ENCODE data around the gene ZBTB47. TPM values are rescaled to one million over a fixed set of nuclear protein-coding genes. Genes with fewer than 3 reads are reported as not detected.

The ZBTB47 gene
- total RNA-seq, 2 experiments from 2014 or later, result 0.21 to 0.22 TPM

DNA sequence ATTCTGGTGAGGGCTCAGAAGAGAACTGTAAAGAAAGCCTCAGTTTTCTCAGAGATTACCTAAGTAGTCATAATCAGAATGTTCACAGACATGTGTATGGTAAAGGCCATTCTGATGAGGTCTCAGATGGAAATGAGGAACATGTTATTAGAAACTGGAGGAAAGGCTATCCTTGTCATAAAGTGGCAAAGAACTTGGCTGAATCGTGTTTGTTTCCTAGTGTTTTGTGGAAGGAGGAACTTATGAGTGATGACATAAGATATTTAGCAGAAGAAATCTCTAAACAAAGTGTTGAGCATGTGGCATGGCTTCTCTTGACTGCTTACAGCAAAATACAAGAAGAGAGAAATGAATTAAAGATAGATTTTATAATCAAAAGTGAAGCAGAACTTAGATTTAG is 19.0 kb downstream of the ZBTB47 start:
- peaks cover 8% of the 10 kb centered on the region for H3K27me3 Mint-ChIP-seq
- ChIA-PET POLR2A (no interaction called here), CTCF (no interaction called here)
- no peak for DNase-seq
- peaks cover 8% of the 10 kb centered on the region for H3K9me3 Mint-ChIP-seq
- no peaks in the 10 kb centered on the region for H3K4me1 Mint-ChIP-seq
- no peaks in the 10 kb centered on the region for H3K36me3 Mint-ChIP-seq (ENCODE audit: low read depth)
- no peak overlapping the region for H3K4me3 Mint-ChIP-seq
- H3K27ac Mint-ChIP-seq, result no peak overlapping the region

DNA sequence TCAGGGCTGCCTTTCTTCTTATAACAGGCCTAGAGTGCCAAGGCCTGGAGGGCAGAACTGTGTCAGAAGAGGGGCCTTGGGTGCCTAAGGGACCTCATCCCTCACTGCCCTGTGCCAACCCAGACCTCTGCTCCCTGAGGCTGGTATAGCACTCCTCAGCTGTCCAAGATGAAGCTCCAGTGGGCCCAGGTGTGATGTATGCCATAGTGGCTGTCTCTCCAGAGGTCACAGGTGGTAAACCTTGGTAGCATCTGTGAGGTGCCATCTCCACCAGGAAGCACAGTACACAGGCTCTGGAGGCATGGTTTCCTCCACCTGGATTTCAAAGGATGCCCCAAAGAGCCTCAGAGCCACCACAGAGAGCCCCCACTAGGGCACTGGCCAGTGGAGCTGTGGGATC is 19.6 kb downstream of the ZBTB47 start:
- DNase-seq, result no peak
- H3K9me3 Mint-ChIP-seq, result peaks cover 14% of the 10 kb centered on the region
- CTCF ChIA-PET, result no interaction called here

GRCh38 chr3:42674146-42674545 is 20.6 kb downstream of the ZBTB47 start:
- CTCF ChIA-PET, result no interaction called here
- DNase-seq, result no peak
- H3K9me3 Mint-ChIP-seq, result peaks cover 14% of the 10 kb centered on the region
- H3K4me1 Mint-ChIP-seq, result no peaks in the 10 kb centered on the region
- H3K27me3 Mint-ChIP-seq, result peaks cover 8% of the 10 kb centered on the region
- H3K4me3 Mint-ChIP-seq, result no peak overlapping the region
- H3K27ac Mint-ChIP-seq, result no peak overlapping the region
- no peaks in the 10 kb centered on the region for H3K36me3 Mint-ChIP-seq (ENCODE audit: low read depth)
- POLR2A ChIA-PET, result no interaction called here

More for the DNA sequence above, 19.6 kb downstream of the ZBTB47 start:
- no peak overlapping the region for H3K4me3 Mint-ChIP-seq
- peaks cover 8% of the 10 kb centered on the region for H3K27me3 Mint-ChIP-seq
- H3K27ac Mint-ChIP-seq, result no peak overlapping the region
- H3K36me3 Mint-ChIP-seq (ENCODE audit: low read depth), result no peaks in the 10 kb centered on the region
- POLR2A ChIA-PET, result no interaction called here
- no peaks in the 10 kb centered on the region for H3K4me1 Mint-ChIP-seq

DNA sequence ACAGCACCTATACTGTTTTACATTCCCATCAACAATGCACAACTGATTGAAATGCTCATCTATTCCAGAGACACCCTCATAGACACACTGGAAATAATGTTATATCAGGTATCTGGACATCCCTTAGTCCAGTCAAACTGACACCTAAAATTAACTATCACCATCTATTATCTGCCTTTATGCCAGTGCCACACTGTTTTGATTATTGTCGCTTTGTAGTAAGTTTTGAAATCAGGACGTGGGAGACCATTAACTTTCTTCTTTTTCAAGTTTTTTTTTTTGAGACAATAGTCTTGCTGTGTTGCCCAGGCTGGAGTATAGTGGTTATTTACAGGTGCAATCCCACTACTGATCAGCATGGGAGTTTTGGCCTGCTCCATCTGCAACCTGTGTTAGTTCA is 22.4 kb downstream of the ZBTB47 start:
- Mint-ChIP-seq H3K27me3 (peaks cover 10% of the 10 kb centered on the region), H3K4me1 (no peaks in the 10 kb centered on the region), H3K36me3 (ENCODE audit: low read depth) (no peaks in the 10 kb centered on the region), H3K27ac (no peak overlapping the region), H3K4me3 (no peak overlapping the region), H3K9me3 (peaks cover 14% of the 10 kb centered on the region)
- ChIA-PET CTCF (no interaction called here), POLR2A (no interaction called here)
- no peak for DNase-seq

DNA sequence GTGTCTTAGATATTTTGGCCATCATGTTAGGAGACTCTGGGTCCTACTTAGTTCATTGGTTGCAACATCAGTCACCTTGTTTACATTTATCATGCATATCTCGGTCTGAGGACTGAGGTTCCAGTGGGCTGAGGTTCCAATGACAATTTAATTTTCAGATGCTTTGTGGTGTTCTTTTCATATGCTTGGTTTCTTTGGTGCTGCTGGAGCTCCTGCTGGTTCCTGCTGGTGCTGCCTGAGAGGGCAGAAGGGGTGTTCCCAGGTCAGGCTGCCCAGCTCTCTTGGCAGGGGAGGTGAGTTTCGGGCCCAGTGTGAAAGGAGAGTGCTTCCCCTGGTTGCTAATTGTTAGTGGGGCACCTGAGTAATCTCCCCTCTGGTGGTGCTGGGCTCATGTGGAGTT is 24.9 kb downstream of the ZBTB47 start:
- Mint-ChIP-seq H3K36me3 (ENCODE audit: low read depth) (no peaks in the 10 kb centered on the region), H3K4me1 (no peaks in the 10 kb centered on the region), H3K27ac (no peak overlapping the region), H3K27me3 (peaks cover 15% of the 10 kb centered on the region), H3K4me3 (no peak overlapping the region), H3K9me3 (peaks cover 14% of the 10 kb centered on the region)
- DNase-seq, result no peak
- POLR2A ChIA-PET, result no interaction called here
- CTCF ChIA-PET, result no interaction called here

GRCh38 chr3:42680271-42680670 is 26.8 kb downstream of the ZBTB47 start:
- peaks cover 14% of the 10 kb centered on the region for H3K9me3 Mint-ChIP-seq
- no peak overlapping the region for H3K4me3 Mint-ChIP-seq
- CTCF ChIA-PET, result no interaction called here
- H3K27ac Mint-ChIP-seq, result no peak overlapping the region
- no peak for DNase-seq
- no peaks in the 10 kb centered on the region for H3K36me3 Mint-ChIP-seq (ENCODE audit: low read depth)
- POLR2A ChIA-PET, result no interaction called here
- peaks cover 6% of the 10 kb centered on the region for H3K27me3 Mint-ChIP-seq
- H3K4me1 Mint-ChIP-seq, result no peaks in the 10 kb centered on the region

DNA sequence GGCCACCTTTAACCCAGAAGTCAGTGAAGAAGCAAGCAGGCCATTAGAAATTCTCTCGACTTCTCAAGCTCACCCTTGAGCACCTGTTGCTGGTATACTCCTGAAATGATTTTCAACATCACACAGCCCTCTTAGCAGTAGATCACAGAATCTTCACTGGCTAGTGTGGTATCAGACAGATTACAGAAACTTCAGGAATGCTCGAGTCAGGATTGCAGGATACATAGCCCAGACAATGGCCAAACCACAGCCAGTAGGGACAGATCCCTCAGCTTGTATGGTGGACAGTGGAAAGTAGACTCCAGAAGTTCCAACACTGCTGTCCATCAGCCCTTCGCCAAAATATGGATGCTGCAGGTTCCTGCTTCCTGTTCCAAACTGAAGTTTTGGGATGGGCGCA is 27.3 kb downstream of the ZBTB47 start:
- Mint-ChIP-seq H3K36me3 (ENCODE audit: low read depth) (no peaks in the 10 kb centered on the region), H3K4me3 (no peak overlapping the region), H3K9me3 (peaks cover 13% of the 10 kb centered on the region), H3K27me3 (peaks cover 9% of the 10 kb centered on the region), H3K4me1 (peaks cover under 1% of the 10 kb centered on the region), H3K27ac (no peak overlapping the region)
- DNase-seq, result no peak
- ChIA-PET POLR2A (no interaction called here), CTCF (no interaction called here)

GRCh38 chr3:42681361-42682038 is 28.0 kb downstream of the ZBTB47 start:
- no peak overlapping the region for H3K4me3 Mint-ChIP-seq
- H3K36me3 Mint-ChIP-seq (ENCODE audit: low read depth), result no peaks in the 10 kb centered on the region
- ChIA-PET POLR2A (no interaction called here), CTCF (no interaction called here)
- no peak for DNase-seq
- H3K27ac Mint-ChIP-seq, result no peak overlapping the region
- H3K4me1 Mint-ChIP-seq, result peaks cover 2% of the 10 kb centered on the region
- H3K9me3 Mint-ChIP-seq, result peaks cover 9% of the 10 kb centered on the region
- H3K27me3 Mint-ChIP-seq, result peaks cover 11% of the 10 kb centered on the region

GRCh38 chr3:42682301-42683070 is 29.0 kb downstream of the ZBTB47 start:
- peaks cover 6% of the 10 kb centered on the region for H3K9me3 Mint-ChIP-seq
- peaks cover 2% of the 10 kb centered on the region for H3K4me1 Mint-ChIP-seq
- DNase-seq, result no peak
- ChIA-PET POLR2A (no interaction called here), CTCF (interaction anchor here (0.6 kb wide), 1 partner anchor 216 kb away, joined by 3 read pairs; no protein-coding TSS in a partner anchor)
- no peaks in the 10 kb centered on the region for H3K36me3 Mint-ChIP-seq (ENCODE audit: low read depth)
- no peak overlapping the region for H3K27ac Mint-ChIP-seq
- peaks cover 17% of the 10 kb centered on the region for H3K27me3 Mint-ChIP-seq
- no peak overlapping the region for H3K4me3 Mint-ChIP-seq

DNA sequence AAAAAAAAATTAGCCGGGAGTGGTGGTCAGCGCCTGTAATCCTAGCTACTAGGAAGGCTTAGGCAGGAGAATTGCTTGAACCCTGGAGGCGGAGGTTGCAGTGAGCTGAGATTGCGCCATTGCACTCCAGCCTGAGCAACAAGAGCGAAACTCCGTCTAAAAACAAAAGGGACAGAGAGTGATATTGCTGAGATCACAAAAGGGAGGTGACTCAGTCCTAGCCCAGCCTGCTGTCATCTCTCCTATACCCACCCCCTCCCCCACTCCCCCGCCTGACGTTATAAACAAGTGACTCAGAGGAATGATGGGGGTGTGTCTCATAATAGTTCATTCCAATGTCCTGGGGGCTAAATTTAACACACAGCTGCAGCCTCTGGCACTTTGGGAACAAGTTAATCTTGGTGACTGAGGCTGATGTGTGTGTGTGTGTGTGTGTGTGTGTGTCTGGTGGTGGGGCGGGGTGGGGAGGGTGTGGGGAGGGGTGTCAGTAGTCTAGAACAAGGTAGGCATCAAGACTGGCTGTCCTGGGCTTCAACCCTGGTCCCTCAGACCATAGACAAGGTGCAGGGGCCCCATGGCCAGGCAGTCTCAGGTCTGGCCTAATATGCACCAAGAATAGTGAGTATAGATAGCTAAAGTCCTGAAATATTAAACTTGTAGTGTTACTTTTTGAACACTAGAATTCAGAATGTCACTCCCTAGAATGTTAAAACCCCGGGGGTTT is 30.5 kb downstream of the ZBTB47 start:
- peaks cover 2% of the 10 kb centered on the region for H3K4me1 Mint-ChIP-seq
- no peaks in the 10 kb centered on the region for H3K9me3 Mint-ChIP-seq
- no peak overlapping the region for H3K4me3 Mint-ChIP-seq
- peaks cover 17% of the 10 kb centered on the region for H3K27me3 Mint-ChIP-seq
- ChIA-PET POLR2A (no interaction called here), CTCF (interaction anchor here (1.0 to 1.6 kb wide), 2 partner anchors 12 to 61 kb away, joined by 4 to 5 read pairs; no protein-coding TSS in a partner anchor)
- no peak overlapping the region for H3K27ac Mint-ChIP-seq
- no peak for DNase-seq
- no peaks in the 10 kb centered on the region for H3K36me3 Mint-ChIP-seq (ENCODE audit: low read depth)

DNA sequence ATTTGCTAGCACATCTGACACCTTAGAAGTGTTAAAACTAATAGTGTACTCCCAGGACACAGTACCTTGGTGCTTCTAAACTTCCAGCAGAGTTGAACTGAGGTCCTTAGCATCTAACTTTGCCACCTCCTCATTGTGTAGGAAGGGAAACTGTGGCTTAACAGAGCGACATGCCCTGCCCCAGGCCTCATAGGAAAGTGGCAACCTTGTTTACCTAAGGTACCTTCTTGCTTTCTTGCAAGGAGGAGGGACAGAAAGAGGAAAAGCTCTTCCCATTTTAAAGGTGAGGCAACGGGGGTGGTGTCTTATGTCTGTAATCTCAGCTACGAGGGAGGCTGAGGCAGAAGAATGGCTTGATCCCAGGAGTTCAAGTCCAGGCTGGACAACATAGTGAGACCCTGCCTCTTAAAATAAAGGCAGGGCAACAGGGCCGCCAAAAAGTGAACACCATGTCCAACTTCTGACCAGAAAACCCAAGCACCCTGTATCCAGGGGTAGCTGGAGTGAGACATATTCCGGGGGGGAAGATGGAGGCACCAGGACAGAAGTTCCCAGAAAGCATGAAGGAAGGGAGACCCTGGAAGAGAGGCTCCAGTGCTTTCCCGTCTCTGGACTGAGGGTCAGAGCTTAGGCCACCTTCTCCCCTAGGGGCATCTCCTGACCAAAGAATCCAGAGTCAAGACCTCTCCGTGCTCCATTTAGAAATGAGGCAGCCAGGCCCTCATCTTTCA is 31.3 kb downstream of the ZBTB47 start:
- DNase-seq, result no peak
- no peak overlapping the region for H3K27ac Mint-ChIP-seq
- no peaks in the 10 kb centered on the region for H3K36me3 Mint-ChIP-seq (ENCODE audit: low read depth)
- CTCF ChIA-PET, result interaction anchor here (0.9 to 1.6 kb wide), 3 partner anchors 11 to 60 kb away, joined by 4 to 6 read pairs (median 5); no protein-coding TSS in a partner anchor
- peaks cover 2% of the 10 kb centered on the region for H3K4me1 Mint-ChIP-seq
- no peaks in the 10 kb centered on the region for H3K9me3 Mint-ChIP-seq
- peaks cover 19% of the 10 kb centered on the region for H3K27me3 Mint-ChIP-seq
- POLR2A ChIA-PET, result no interaction called here
- no peak overlapping the region for H3K4me3 Mint-ChIP-seq

DNA sequence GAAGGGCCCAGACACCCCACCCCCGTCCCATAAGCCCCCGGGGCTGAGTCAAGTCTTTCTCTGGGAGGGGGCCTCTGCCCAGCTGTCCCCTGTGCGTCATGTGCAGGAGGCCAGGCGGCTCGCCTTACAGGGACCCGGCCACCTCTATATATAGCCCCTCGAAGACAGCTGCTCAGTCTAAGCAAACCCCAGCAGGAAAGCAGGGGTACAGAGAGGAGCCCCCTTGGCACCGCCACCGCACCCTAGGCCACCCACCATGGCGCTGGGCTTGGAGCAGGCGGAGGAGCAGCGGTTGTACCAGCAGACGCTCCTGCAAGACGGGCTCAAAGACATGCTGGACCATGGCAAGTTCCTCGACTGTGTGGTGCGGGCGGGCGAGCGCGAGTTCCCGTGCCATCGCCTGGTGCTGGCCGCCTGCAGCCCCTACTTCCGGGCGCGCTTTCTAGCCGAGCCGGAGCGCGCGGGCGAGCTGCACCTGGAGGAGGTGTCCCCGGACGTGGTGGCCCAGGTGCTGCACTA is 31.9 kb downstream of the ZBTB47 start, which contains the start of gene KLHL40:
TSS of gene KLHL40 (plus strand) at position 175 of the 519 bp plus-strand sequence. CDS start at position 257, 82 bp downstream.
- Mint-ChIP-seq H3K27ac (no peak within 1 kb of the TSS), H3K27me3 (peaks cover 17% of the 10 kb centered on the region), H3K4me3 (peak within 1 kb of the TSS; percentile 18), H3K4me1 (peaks cover 2% of the 10 kb centered on the region), H3K9me3 (no peaks in the 10 kb centered on the region), H3K36me3 (ENCODE audit: low read depth) (no peaks in the 10 kb centered on the region)
- no peak for DNase-seq
- ChIA-PET CTCF (interaction anchor here (0.9 to 1.8 kb wide), 3 partner anchors 12 to 59 kb away, joined by 4 to 6 read pairs (median 5); no protein-coding TSS in a partner anchor), POLR2A (no interaction called here)
